ENCODE measurements around the gene CDH4.

DNA sequence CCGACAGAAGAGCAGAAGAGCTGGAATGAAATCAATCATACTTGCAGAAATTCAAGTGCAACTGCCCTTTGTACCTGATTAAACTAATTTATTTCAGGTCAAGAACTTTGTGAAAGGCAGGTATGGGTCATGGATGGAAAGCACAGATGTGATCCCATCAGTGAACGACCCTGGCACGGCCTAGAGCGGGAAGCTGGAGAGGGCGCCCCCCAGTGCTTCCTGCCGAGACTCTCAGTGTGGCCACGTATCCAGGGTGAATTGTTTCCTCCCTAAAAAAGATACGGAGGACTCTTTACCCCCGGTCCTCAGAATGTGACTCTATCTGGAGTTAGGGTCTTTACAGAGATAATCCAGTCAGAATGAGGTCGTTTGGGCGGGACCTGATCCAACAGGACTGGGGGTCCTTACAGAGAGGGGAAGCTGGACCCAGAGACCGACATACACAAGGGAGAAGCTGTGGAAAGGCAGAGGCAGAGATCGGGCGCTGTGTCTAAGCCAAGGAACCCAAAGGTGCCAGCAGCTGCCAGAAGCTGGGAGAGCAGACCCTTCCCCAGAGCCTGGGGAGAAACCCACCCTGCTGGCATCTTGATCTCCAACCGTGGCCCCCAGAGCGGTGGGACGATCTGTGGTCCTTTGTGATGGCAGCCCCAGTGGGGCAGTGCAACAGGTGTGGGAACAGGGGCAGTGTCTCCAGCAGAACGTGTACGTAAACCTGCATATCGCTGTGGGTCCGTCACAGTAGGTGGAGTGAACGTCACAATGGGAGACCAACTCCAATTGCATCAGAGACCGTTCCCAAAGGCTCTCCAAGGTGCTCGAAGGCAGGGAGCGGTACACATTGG is 721.7 kb downstream of the CDH4 start:
- TF ChIP-seq POLR2A (IDR thresholded peaks at IDR 0.05) = no peak
- TF ChIP-seq, protein P1, sequence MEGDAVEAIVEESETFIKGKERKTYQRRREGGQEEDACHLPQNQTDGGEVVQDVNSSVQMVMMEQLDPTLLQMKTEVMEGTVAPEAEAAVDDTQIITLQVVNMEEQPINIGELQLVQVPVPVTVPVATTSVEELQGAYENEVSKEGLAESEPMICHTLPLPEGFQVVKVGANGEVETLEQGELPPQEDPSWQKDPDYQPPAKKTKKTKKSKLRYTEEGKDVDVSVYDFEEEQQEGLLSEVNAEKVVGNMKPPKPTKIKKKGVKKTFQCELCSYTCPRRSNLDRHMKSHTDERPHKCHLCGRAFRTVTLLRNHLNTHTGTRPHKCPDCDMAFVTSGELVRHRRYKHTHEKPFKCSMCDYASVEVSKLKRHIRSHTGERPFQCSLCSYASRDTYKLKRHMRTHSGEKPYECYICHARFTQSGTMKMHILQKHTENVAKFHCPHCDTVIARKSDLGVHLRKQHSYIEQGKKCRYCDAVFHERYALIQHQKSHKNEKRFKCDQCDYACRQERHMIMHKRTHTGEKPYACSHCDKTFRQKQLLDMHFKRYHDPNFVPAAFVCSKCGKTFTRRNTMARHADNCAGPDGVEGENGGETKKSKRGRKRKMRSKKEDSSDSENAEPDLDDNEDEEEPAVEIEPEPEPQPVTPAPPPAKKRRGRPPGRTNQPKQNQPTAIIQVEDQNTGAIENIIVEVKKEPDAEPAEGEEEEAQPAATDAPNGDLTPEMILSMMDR (IDR thresholded peaks at IDR 0.05) = no peak
